KBM-7 (cell line): ENCODE measurements around the gene CES4A.
"Not testable (repeated sequence)": the region's sequence is repeated elsewhere in the genome, so short reads cannot be mapped to it uniquely, and the experiment has no call there.

Source experiments
- DNase-seq: peaks from one replicate; pipeline ENCODE4 v3.0.0-alpha.2; 2015
- in situ Hi-C: fragments of 300-500 bp; cut with MboI; formaldehyde crosslinking; loops from 2 replicates; pipeline ENCODE4 v1.14.3; 2020; ENCODE audit warnings: low sequenced_read_pairs, low pct_unique_long_range_greater_than_20kb, mixed read lengths

The CES4A gene

GRCh38 chr16:66988197-66988788 lies at the start of gene CES4A:
TSS of gene CES4A (plus strand) at chr16:66988589. CDS start at chr16:66988773, 184 bp downstream.
- DNase-seq, result no peak
- in situ Hi-C loops, result no loop called here

- in situ Hi-C loops, result no loop called here
- DNase-seq, result no peak
Measured at GRCh38 chr16:66939366-66939765, 49.0 kb upstream of the CES4A start.

- DNase-seq, result no peak
- in situ Hi-C loops, result no loop called here
Measured at GRCh38 chr16:66940236-66940635, 48.2 kb upstream of the CES4A start.

- DNase-seq, result no peak
- in situ Hi-C loops, result no loop called here
Measured at GRCh38 chr16:66942981-66943380, 45.4 kb upstream of the CES4A start.

- DNase-seq, result no peak
- in situ Hi-C loops, result no loop called here
Measured at GRCh38 chr16:66943426-66944053, 44.8 kb upstream of the CES4A start.

- in situ Hi-C loops, result no loop called here
- DNase-seq, result no peak
Measured at GRCh38 chr16:66944054-66944441, 44.3 kb upstream of the CES4A start.

GRCh38 chr16:66944971-66945370 lies 43.4 kb upstream of the CES4A start:
- in situ Hi-C loops, DNase-seq: not testable (repeated sequence)

GRCh38 chr16:66945939-66946338 lies 42.5 kb upstream of the CES4A start:
- no peak for DNase-seq
- in situ Hi-C loops, result no loop called here

- in situ Hi-C loops, result no loop called here
- DNase-seq, result no peak
Measured at GRCh38 chr16:66946541-66946940, 41.8 kb upstream of the CES4A start.

GRCh38 chr16:66946974-66947301 lies 41.5 kb upstream of the CES4A start:
- in situ Hi-C loops, result no loop called here

GRCh38 chr16:66947302-66948065 lies 40.9 kb upstream of the CES4A start:
- in situ Hi-C loops, result no loop called here

More at GRCh38 chr16:66946974-66947301, 41.5 kb upstream of the CES4A start:
- no peak for DNase-seq

GRCh38 chr16:66948134-66948836 lies 40.1 kb upstream of the CES4A start:
- no peak for DNase-seq
- in situ Hi-C loops, result no loop called here

More at GRCh38 chr16:66947302-66948065, 40.9 kb upstream of the CES4A start:
- DNase-seq, result peak; percentile 91

- DNase-seq, result no peak
- in situ Hi-C loops, result no loop called here
Measured at GRCh38 chr16:66948837-66949225, 39.6 kb upstream of the CES4A start.

- no peak for DNase-seq
- in situ Hi-C loops, result no loop called here
Measured at GRCh38 chr16:66949472-66949871, 38.9 kb upstream of the CES4A start.

- DNase-seq, result no peak
- in situ Hi-C loops, result no loop called here
Measured at GRCh38 chr16:66950437-66950836, 38.0 kb upstream of the CES4A start.

- in situ Hi-C loops, result no loop called here
- no peak for DNase-seq
Measured at GRCh38 chr16:66950971-66951790, 37.2 kb upstream of the CES4A start.

- in situ Hi-C loops, result no loop called here
- no peak for DNase-seq
Measured at GRCh38 chr16:66952430-66953110, 35.8 kb upstream of the CES4A start.

- DNase-seq, result no peak
- in situ Hi-C loops, result no loop called here
Measured at GRCh38 chr16:66953462-66954096, 34.8 kb upstream of the CES4A start.
